ENCODE measurements around the gene SLC8A1. TPM values are rescaled to one million over a fixed set of nuclear protein-coding genes. Genes with fewer than 3 reads are reported as not detected.

Gene SLC8A1
- total and polyA plus RNA-seq, 8 donors = 0.31 to 105 (median 14.0) TPM

- intact Hi-C loops (cut with DNase I; ENCODE audit: low total_unique reads) = no loop called here
- WGBS, 5 donors = 87 to 95% (median 88%) methylated on average over 2 of the region's 2 CpGs
- DNase-seq = no peak
These were observed 190.8 kb downstream of the SLC8A1 start for GRCh38 chr2:40261042-40261441.

GRCh38 chr2:40260437-40260836 lies 191.5 kb downstream of the SLC8A1 start:
- Histone ChIP-seq H3K27me3 (no peaks in the 10 kb centered on the region), H3K27ac (no peak overlapping the region), H3K4me3 (no peak overlapping the region), H3K4me1 (no peaks in the 10 kb centered on the region), H3K36me3 (no peaks in the 10 kb centered on the region), H3K9me3 (no peaks in the 10 kb centered on the region)
- intact Hi-C loops (cut with DNase I; ENCODE audit: low total_unique reads) = no loop called here
- 23 to 51% (median 36%) methylated on average over 2 of the region's 2 CpGs for WGBS, 5 donors
- DNase-seq = no peak
- TF ChIP-seq EP300 (IDR thresholded peaks at IDR 0.05) (no peak), POLR2AphosphoS5 (IDR thresholded peaks at IDR 0.05) (no peak), CTCF (IDR thresholded peaks at IDR 0.05) (no peak), POLR2A (IDR thresholded peaks at IDR 0.05) (no peak)

More at GRCh38 chr2:40261042-40261441, 190.8 kb downstream of the SLC8A1 start:
- no peaks in the 10 kb centered on the region for H3K36me3 ChIP-seq
- H3K9me3 ChIP-seq = no peaks in the 10 kb centered on the region
- no peak overlapping the region for H3K27ac ChIP-seq
- TF ChIP-seq EP300 (IDR thresholded peaks at IDR 0.05) (no peak), POLR2A (IDR thresholded peaks at IDR 0.05) (no peak), CTCF (IDR thresholded peaks at IDR 0.05) (no peak)
- H3K4me3 ChIP-seq = no peak overlapping the region
- H3K4me1 ChIP-seq = no peaks in the 10 kb centered on the region
- no peaks in the 10 kb centered on the region for H3K27me3 ChIP-seq

GRCh38 chr2:40259900-40260299 lies 192.0 kb downstream of the SLC8A1 start:
- H3K27ac ChIP-seq = no peak overlapping the region
- TF ChIP-seq POLR2AphosphoS5 (IDR thresholded peaks at IDR 0.05) = no peak
- TF ChIP-seq POLR2A (IDR thresholded peaks at IDR 0.05) = no peak
- no peak for TF ChIP-seq EP300 (IDR thresholded peaks at IDR 0.05)
- no peak for TF ChIP-seq CTCF (IDR thresholded peaks at IDR 0.05)

GRCh38 chr2:40258135-40258457 lies 193.8 kb downstream of the SLC8A1 start:
- DNase-seq = no peak
- Histone ChIP-seq H3K9me3 (no peaks in the 10 kb centered on the region), H3K27me3 (no peaks in the 10 kb centered on the region), H3K27ac (no peak overlapping the region), H3K4me3 (no peak overlapping the region), H3K4me1 (no peaks in the 10 kb centered on the region), H3K36me3 (no peaks in the 10 kb centered on the region)
- no peak for TF ChIP-seq EP300 (IDR thresholded peaks at IDR 0.05)
- no peak for TF ChIP-seq CTCF (IDR thresholded peaks at IDR 0.05)
- no peak for TF ChIP-seq POLR2A (IDR thresholded peaks at IDR 0.05)
- no peak for TF ChIP-seq POLR2AphosphoS5 (IDR thresholded peaks at IDR 0.05)
- 75 to 86% (median 78%) methylated on average over 4 of the region's 4 CpGs for WGBS, 5 donors
- intact Hi-C loops (cut with DNase I; ENCODE audit: low total_unique reads) = no loop called here

More at GRCh38 chr2:40259900-40260299, 192.0 kb downstream of the SLC8A1 start:
- 41 to 98% (median 95%) methylated on average over 1 of the region's 1 CpG for WGBS, 5 donors
- Histone ChIP-seq H3K27me3 (no peaks in the 10 kb centered on the region), H3K4me3 (no peak overlapping the region), H3K36me3 (no peaks in the 10 kb centered on the region), H3K9me3 (no peaks in the 10 kb centered on the region), H3K4me1 (no peaks in the 10 kb centered on the region)
- intact Hi-C loops (cut with DNase I; ENCODE audit: low total_unique reads) = no loop called here
- DNase-seq = no peak
